K562 (cell line): ENCODE measurements around the gene ZNF609.

Experiments
- ARID2 ChIP-seq: fragments of 450-650 bp; IDR thresholded peaks from 2 replicates; pipeline ENCODE4 v1.6.1; 2017; ENCODE audit warnings: antibody characterized with exemption, mild to moderate bottlenecking
- ARNT ChIP-seq, 2 experiments: fragments of 450-650 bp; IDR thresholded peaks; 2 replicates each; pipeline ENCODE4 v1.6.1; 2016; ENCODE audit warnings: mild to moderate bottlenecking in 1 of 2
- BRCA1 ChIP-seq, 2 experiments: fragments of 450-650 bp in 1 of 2; sonication (generic) in 1 of 2; formaldehyde crosslinking in 1 of 2; IDR thresholded peaks; 2 replicates each; pipeline versions ENCODE4 v1.5.0 to v1.6.1; 2017 to 2020; ENCODE audit warnings: mild to moderate bottlenecking in 1 of 2, missing genetic modification reagents in 1 of 2
- CC2D1A ChIP-seq: fragments of 450-650 bp; IDR thresholded peaks from 2 replicates; pipeline ENCODE4 v1.6.1; 2017; ENCODE audit warnings: mild to moderate bottlenecking
- MCM7 ChIP-seq, 2 experiments: fragments of 450-650 bp; IDR thresholded peaks; 2 replicates each; pipeline ENCODE4 v1.6.1; 2016 to 2018
- MTA1 ChIP-seq: fragments of 450-650 bp; IDR thresholded peaks from 2 replicates; pipeline ENCODE4 v1.6.1; 2017; ENCODE audit warnings: borderline replicate concordance
- NFE2L1 ChIP-seq: fragments of 450-650 bp; IDR thresholded peaks from 2 replicates; pipeline ENCODE4 v1.6.1; 2016; ENCODE audit warnings: missing genetic modification characterization, low read depth, mild to moderate bottlenecking, missing compliant biosample characterization, moderate library complexity, borderline replicate concordance
- POLR2A ChIP-seq: fragments of 450-650 bp; conservative IDR thresholded peaks from 2 replicates; pipeline ENCODE4 v1.6.1; 2016
- SAFB2 ChIP-seq: fragments of 200-400 bp; formaldehyde crosslinking; IDR thresholded peaks from 2 replicates; pipeline ENCODE4 v1.6.1; 2018; ENCODE audit warnings: borderline replicate concordance, low read length, low read depth, moderate library complexity; ENCODE audit not compliant: severe bottlenecking
- ZNF212 ChIP-seq: fragments of 450-650 bp; formaldehyde crosslinking; IDR thresholded peaks from 2 replicates; pipeline ENCODE4 v1.4.0; 2020; ENCODE audit warnings: mild to moderate bottlenecking
- ZNF41 ChIP-seq: fragments of 250-450 bp; sonication (Bioruptor Pico); conservative IDR thresholded peaks from 2 replicates; pipeline ENCODE4 v1.4.0; 2020; ENCODE audit warnings: mild to moderate bottlenecking
- TF ChIP-seq, protein P1 (sequence below), 3 experiments: IDR thresholded peaks in 2 of 3; conservative IDR thresholded peaks in 1 of 3; 2 replicates each; pipeline ENCODE4 v1.5.1; 2011 to 2012; ENCODE audit warnings: low read length in 3 of 3, mild to moderate bottlenecking in 3 of 3, control low read depth in 2 of 3, improper control_type of control experiment in 1 of 3, inconsistent platforms in 1 of 3, low read depth in 1 of 3, mixed read lengths in 1 of 3, moderate library complexity in 1 of 3; ENCODE audit not compliant: insufficient read depth in 2 of 3

DNA sequence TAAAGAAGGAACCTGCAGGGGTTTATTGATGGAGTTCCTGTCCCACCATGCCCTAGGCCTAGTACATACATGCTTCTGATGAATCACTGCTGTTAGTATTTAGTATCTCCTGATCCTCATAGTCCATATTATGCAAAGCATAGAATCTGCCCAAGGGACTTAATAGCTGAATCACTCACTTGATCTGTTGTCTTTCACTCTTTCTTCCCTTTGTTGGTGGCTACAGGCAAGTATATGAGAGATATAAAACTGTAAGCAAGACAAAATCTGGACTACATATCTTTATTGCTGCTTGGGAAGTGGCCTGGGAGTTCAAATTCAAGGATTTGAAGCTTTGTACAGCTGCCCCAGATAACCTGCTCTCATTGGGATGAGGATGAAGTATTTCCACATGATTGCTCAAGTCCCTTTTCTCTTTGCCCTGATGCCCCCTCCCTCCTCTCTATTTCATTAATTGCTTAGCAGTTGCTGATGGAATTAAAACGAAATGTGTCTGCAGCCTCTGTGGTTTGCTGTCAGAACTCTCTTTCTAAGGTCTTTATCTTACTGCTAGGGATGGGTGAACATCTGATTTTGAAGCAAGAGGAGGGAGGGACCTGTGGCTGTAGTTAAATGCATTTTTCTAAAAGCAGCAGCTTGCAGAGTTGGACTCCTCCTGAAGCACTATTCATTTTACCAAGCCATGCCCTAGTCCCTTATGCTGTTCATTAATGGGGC, 114.1 kb downstream of the ZNF609 start:
- TF ChIP-seq, protein P1, sequence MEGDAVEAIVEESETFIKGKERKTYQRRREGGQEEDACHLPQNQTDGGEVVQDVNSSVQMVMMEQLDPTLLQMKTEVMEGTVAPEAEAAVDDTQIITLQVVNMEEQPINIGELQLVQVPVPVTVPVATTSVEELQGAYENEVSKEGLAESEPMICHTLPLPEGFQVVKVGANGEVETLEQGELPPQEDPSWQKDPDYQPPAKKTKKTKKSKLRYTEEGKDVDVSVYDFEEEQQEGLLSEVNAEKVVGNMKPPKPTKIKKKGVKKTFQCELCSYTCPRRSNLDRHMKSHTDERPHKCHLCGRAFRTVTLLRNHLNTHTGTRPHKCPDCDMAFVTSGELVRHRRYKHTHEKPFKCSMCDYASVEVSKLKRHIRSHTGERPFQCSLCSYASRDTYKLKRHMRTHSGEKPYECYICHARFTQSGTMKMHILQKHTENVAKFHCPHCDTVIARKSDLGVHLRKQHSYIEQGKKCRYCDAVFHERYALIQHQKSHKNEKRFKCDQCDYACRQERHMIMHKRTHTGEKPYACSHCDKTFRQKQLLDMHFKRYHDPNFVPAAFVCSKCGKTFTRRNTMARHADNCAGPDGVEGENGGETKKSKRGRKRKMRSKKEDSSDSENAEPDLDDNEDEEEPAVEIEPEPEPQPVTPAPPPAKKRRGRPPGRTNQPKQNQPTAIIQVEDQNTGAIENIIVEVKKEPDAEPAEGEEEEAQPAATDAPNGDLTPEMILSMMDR (IDR thresholded peaks at IDR 0.05 in 2 of 3, conservative IDR thresholded peaks at IDR 0.05 in 1 of 3; ENCODE audit: insufficient read depth in 2 of 3, low read depth in 1 of 3, low read length in 3 of 3) = no peak
- no peak for TF ChIP-seq CC2D1A
- TF ChIP-seq ARID2 = no peak
- TF ChIP-seq MTA1 = no peak
- no peak for TF ChIP-seq SAFB2
- TF ChIP-seq ZNF212 = no peak
- no peak for TF ChIP-seq ARNT (IDR thresholded peaks at IDR 0.05)
- no peak for TF ChIP-seq NFE2L1 (tag)
- TF ChIP-seq MCM7 (IDR thresholded peaks at IDR 0.05) = no peak
- TF ChIP-seq POLR2A = no peak
- TF ChIP-seq ZNF41 (CRISPR knock-in tag) = no peak
- TF ChIP-seq BRCA1 (IDR thresholded peaks at IDR 0.05) = no peak
- TF ChIP-seq BRCA1 (CRISPR knock-in tag; IDR thresholded peaks at IDR 0.05) = no peak
